GM10266 (cell line): ENCODE measurements around the gene POU2F1.

Source experiments
- DNase-seq: peaks from one replicate; pipeline ENCODE4 v3.0.0; 2012; ENCODE audit errors: extremely low spot score
- TF ChIP-seq, protein P1 (sequence below): IDR thresholded peaks from 2 replicates; pipeline ENCODE4 v1.5.1; 2012; ENCODE audit warnings: mild to moderate bottlenecking, low read depth; ENCODE audit not compliant: control insufficient read depth, insufficient read depth; ENCODE audit errors: missing control alignments

The POU2F1 gene

GRCh38 chr1:167289966-167290365 lies 69.3 kb downstream of the POU2F1 start:
- TF ChIP-seq, protein P1, sequence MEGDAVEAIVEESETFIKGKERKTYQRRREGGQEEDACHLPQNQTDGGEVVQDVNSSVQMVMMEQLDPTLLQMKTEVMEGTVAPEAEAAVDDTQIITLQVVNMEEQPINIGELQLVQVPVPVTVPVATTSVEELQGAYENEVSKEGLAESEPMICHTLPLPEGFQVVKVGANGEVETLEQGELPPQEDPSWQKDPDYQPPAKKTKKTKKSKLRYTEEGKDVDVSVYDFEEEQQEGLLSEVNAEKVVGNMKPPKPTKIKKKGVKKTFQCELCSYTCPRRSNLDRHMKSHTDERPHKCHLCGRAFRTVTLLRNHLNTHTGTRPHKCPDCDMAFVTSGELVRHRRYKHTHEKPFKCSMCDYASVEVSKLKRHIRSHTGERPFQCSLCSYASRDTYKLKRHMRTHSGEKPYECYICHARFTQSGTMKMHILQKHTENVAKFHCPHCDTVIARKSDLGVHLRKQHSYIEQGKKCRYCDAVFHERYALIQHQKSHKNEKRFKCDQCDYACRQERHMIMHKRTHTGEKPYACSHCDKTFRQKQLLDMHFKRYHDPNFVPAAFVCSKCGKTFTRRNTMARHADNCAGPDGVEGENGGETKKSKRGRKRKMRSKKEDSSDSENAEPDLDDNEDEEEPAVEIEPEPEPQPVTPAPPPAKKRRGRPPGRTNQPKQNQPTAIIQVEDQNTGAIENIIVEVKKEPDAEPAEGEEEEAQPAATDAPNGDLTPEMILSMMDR: no peak
- no peak for DNase-seq

DNA sequence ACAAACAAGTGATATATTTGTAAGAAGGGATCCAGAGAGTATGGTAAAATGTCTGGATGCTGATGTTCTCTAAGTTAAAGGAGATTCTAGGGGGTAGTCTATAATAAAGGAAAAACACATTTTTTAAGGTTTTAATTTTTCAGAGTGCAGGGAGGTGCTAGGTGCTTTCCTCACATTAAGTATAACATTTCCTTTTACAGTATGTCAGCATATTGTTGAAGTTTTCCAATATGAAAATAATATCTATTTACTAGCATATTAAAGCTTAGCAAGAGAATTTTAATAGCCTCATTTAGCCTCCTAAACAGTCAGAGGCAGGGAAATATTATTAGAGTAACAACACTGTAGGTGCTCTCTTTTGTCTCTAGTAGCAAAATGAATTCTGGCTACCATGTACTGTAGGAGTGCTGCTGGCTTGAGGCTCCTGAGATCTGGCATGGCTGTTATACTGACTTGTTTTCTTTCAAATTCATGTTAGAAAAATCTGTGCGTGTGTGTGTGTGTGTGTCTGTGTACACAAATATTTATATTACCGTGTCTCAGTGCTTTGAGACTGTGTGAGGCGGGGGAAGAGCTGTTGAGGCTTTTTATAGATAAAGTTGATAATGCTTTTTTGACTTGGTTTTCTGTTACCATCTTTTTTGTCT lies 71.0 kb downstream of the POU2F1 start:
- TF ChIP-seq, protein P1: no peak
- DNase-seq: no peak

GRCh38 chr1:167292216-167292615 lies 71.5 kb downstream of the POU2F1 start:
- no peak for DNase-seq
- TF ChIP-seq, protein P1: no peak

DNA sequence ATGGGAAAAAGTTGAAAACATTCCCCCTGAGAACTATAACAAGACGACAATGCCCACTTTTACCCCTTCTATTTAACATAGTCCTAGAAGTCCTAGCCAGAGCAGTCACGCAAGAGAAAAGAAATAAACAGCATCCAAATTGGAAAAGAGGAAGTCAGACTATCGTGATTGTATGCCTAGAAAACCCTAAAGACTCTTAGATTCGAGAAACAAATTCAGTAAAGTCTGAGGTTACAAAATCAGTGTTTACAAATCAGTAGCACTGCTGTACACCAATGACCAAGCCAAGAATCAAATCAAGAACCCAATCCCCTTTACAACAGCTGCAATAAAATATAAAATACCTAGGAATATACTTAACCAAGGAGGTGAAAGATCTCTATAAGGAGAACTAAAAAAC lies 72.4 kb downstream of the POU2F1 start:
- DNase-seq: no peak
- TF ChIP-seq, protein P1: no peak

DNA sequence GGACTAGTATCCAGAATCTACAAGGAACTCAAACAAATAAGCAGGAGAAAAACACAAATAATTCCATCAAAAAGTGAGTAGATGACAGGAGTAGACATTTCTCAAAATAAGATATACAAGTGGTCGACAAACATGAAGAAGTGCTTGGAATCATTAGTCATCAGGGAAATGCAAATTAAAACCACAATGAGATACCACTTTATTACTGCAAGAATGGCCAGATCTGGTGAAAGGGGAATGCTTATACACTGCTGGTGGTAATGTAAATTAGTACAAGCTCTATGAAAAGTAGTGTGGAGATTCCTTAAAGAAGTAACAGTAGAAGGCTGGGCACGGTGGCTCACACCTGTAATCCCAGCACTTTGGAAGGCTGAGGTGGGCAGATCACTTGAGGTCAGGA lies 73.8 kb downstream of the POU2F1 start:
- TF ChIP-seq, protein P1: no peak
- DNase-seq: no peak

GRCh38 chr1:167297222-167298214 lies 76.8 kb downstream of the POU2F1 start:
- DNase-seq: no peak
- TF ChIP-seq, protein P1: no peak

DNA sequence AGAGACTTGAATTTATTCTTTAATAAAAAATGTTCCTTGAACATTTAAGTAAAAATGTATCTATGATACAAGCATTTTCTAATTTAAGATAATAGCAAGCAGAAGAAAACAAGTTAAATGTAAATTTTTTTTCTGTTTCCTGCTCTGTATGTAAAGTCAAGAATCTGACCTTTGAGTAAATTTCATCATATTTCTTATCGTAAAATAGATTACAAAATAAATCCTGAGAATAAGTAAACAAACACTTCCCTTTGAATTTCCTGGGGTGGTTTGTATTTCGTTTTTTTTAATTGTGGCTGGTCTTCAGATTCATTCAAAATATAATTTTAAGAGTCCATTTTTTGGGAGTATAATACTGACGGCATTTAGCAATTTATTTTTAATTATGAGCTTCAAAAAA lies 77.6 kb downstream of the POU2F1 start:
- DNase-seq: no peak
- TF ChIP-seq, protein P1: no peak
